GM12878 (cell line): Measurements from ENCODE around the gene ANKRD13B. TPM values are rescaled to one million over a fixed set of nuclear protein-coding genes. Genes with fewer than 3 reads are reported as not detected.

Source experiments
- ATAC-seq: fragments of 200-7000 bp; cut with Tn5 transposase; 3 replicates; pipeline ENCODE4 v1.9.1; 2020; ENCODE audit warnings: mild to moderate bottlenecking, moderate library complexity
- BruUV-seq: library from RNA; stranded (reverse); fragments of 400-500 nt; replicated peaks from 2 replicates; lab custom pipeline; 2021; lab: Mats Ljungman, UMichigan
- CTCF ChIA-PET: fragments of 300-600 bp; sonication (Branson Sonifier 250); formaldehyde crosslinking; extraction: SDS; loops from one replicate; lab custom pipeline; 2021; ENCODE audit warnings: inconsistent platforms; lab: Yijun Ruan, JAX
- POLR2A ChIA-PET: fragments of 350-600 bp; formaldehyde crosslinking; extraction: SDS; loops from one replicate; lab custom pipeline; 2021; ENCODE audit warnings: inconsistent platforms; lab: Charles Lee
- RAD21 ChIA-PET: fragments of 300-600 bp; sonication (Branson Sonifier 250); formaldehyde crosslinking; loops from one replicate; lab custom pipeline; 2023; ENCODE audit warnings: antibody characterized with exemption; ENCODE audit not compliant: unreplicated experiment; lab: Charles Lee
- SMC1A ChIA-PET: fragments of 300-600 bp; sonication (Branson Sonifier 250); formaldehyde crosslinking; loops from one replicate; lab custom pipeline; 2023; ENCODE audit not compliant: unreplicated experiment, uncharacterized antibody; lab: Charles Lee
- DNase-seq: peaks from one replicate; pipeline ENCODE4 v3.0.0-alpha.2; 2011; ENCODE audit warnings: low read depth, low spot score
- FAIRE-seq: peaks from 3 replicates; lab custom pipeline; 2011; peaks lifted over from hg19 to GRCh38; lab: Jason Lieb, UNC
- H2AFZ ChIP-seq: 2 replicates; pipeline ENCODE4 v1.6.0; 2011; ENCODE audit warnings: low read depth, low read length, control low read depth; ENCODE audit not compliant: control insufficient read depth
- H3K27ac ChIP-seq: 2 replicates; pipeline ENCODE4 v1.5.1; 2011; ENCODE audit warnings: control low read depth; ENCODE audit not compliant: control insufficient read depth, insufficient read depth
- H3K27me3 ChIP-seq, 2 experiments: replicated peaks in 1 of 2; 2 replicates each; pipeline versions ENCODE4 v1.6.0 to v1.6.1; 2011; ENCODE audit warnings: low read length in 1 of 2; ENCODE audit not compliant: control insufficient read depth in 2 of 2, insufficient read depth in 2 of 2
- H3K36me3 ChIP-seq, 2 experiments: 2 replicates each; pipeline ENCODE4 v1.5.1; 2011; ENCODE audit warnings: low read length in 1 of 2; ENCODE audit not compliant: control insufficient read depth in 2 of 2, insufficient read depth in 2 of 2
- H3K4me1 ChIP-seq: 2 replicates; pipeline ENCODE4 v1.6.1; 2011; ENCODE audit warnings: mild to moderate bottlenecking, low read length, moderate library complexity, mixed read lengths; ENCODE audit not compliant: control insufficient read depth, insufficient read depth
- H3K4me2 ChIP-seq: 2 replicates; pipeline ENCODE4 v1.6.0; 2011; ENCODE audit warnings: control low read depth; ENCODE audit not compliant: control insufficient read depth, insufficient read depth
- H3K4me3 ChIP-seq: fragments of 200-600 bp; sonication (generic); 2 replicates; pipeline ENCODE4 v1.5.1; 2016
- H3K79me2 ChIP-seq: 2 replicates; pipeline ENCODE4 v1.6.0; 2011; ENCODE audit warnings: low read length; ENCODE audit not compliant: control insufficient read depth, insufficient read depth
- H3K9ac ChIP-seq: 2 replicates; pipeline ENCODE4 v1.8.0; 2011; ENCODE audit warnings: low read length, control low read depth, mixed read lengths; ENCODE audit not compliant: control insufficient read depth, insufficient read depth
- H3K9me3 ChIP-seq: replicated peaks from 3 replicates; pipeline ENCODE4 v1.5.1; 2011; ENCODE audit warnings: mild to moderate bottlenecking, low read length; ENCODE audit not compliant: control insufficient read depth, insufficient read depth
- H4K20me1 ChIP-seq: 2 replicates; pipeline ENCODE4 v1.6.0; 2011; ENCODE audit not compliant: control insufficient read depth, insufficient read depth
- CHD4 ChIP-seq: fragments of 200-600 bp; sonication (generic); IDR thresholded peaks from 2 replicates; pipeline ENCODE4 v1.6.1; 2016; ENCODE audit warnings: mild to moderate bottlenecking
- CREM ChIP-seq: IDR thresholded peaks from 2 replicates; pipeline ENCODE4 v1.6.1; 2014; ENCODE audit warnings: antibody characterized with exemption, low read depth
- E2F4 ChIP-seq: IDR thresholded peaks from 2 replicates; pipeline ENCODE4 v1.6.1; 2012; ENCODE audit warnings: low read depth, low read length, improper control_type of control experiment
- ELK1 ChIP-seq: IDR thresholded peaks from 2 replicates; pipeline ENCODE4 v1.6.1; 2012; ENCODE audit warnings: low read depth, low read length, improper control_type of control experiment
- HCFC1 ChIP-seq: fragments of 150-350 bp; IDR thresholded peaks from 2 replicates; pipeline ENCODE4 v1.6.1; 2014; ENCODE audit warnings: low read length
- IRF3 ChIP-seq: fragments of 450-650 bp; IDR thresholded peaks from 2 replicates; pipeline ENCODE4 v1.6.1; 2014; ENCODE audit warnings: mild to moderate bottlenecking
- KAT2A ChIP-seq: conservative IDR thresholded peaks from 2 replicates; pipeline ENCODE4 v1.6.1; 2011; ENCODE audit warnings: low read depth, low read length; ENCODE audit not compliant: control insufficient read depth
- LARP7 ChIP-seq: fragments of 450-650 bp; IDR thresholded peaks from 2 replicates; pipeline ENCODE4 v1.6.1; 2017; ENCODE audit warnings: mild to moderate bottlenecking
- MYB ChIP-seq: fragments of 150-350 bp; IDR thresholded peaks from 2 replicates; pipeline ENCODE4 v1.6.1; 2014; ENCODE audit warnings: mild to moderate bottlenecking, low read depth, low read length, borderline replicate concordance
- NBN ChIP-seq: fragments of 450-650 bp; IDR thresholded peaks from 2 replicates; pipeline ENCODE4 v1.6.1; 2016
- SKIL ChIP-seq: fragments of 450-650 bp; IDR thresholded peaks from 2 replicates; pipeline ENCODE4 v1.6.1; 2017; ENCODE audit warnings: mild to moderate bottlenecking, low read depth, inconsistent platforms; ENCODE audit not compliant: poor library complexity, severe bottlenecking
- SMARCA5 ChIP-seq: fragments of 450-650 bp; IDR thresholded peaks from 2 replicates; pipeline ENCODE4 v1.6.1; 2017; ENCODE audit warnings: mild to moderate bottlenecking
- TAF1 ChIP-seq: IDR thresholded peaks from 2 replicates; pipeline ENCODE4 v1.6.1; 2011; ENCODE audit warnings: mild to moderate bottlenecking, low read depth, low read length, borderline replicate concordance
- YBX1 ChIP-seq: fragments of 450-650 bp; IDR thresholded peaks from 2 replicates; pipeline ENCODE4 v1.6.1; 2016; ENCODE audit warnings: antibody characterized with exemption
- WGBS: methylation state at CpG from one replicate; pipeline ENCODE4 v1.1.6; 2016; ENCODE audit warnings: low lambda C conversion rate; ENCODE audit not compliant: insufficient replicate concordance, insufficient coverage; ENCODE audit errors: missing lambda C conversion rate; 5-methylcytosine and 5-hydroxymethylcytosine counted together
- in situ Hi-C: fragments of 300-500 bp; cut with MboI; formaldehyde crosslinking; loops from 9 replicates; pipeline ENCODE4 v1.14.3; 2018; ENCODE audit warnings: mixed read lengths
- intact Hi-C: fragments of 100-400 bp; cut with micrococcal nuclease; formaldehyde crosslinking; loops from one replicate; pipeline ENCODE4 v1.14.2; 2022; ENCODE audit not compliant: unreplicated experiment
- polyA plus RNA-seq, 11 experiments: library from polyadenylated mRNA; depleted of rRNA in 4 of 11; unstranded in 6 of 11; stranded (reverse) in 5 of 11; fragments of >200 nt; fragmentation: Nextera tagmentation in 4 of 11; fragmentation: Illumina TruSeq in 1 of 11; extraction: Ambion mirVana in 4 of 11; extraction: Trizol in 1 of 11; gene quantifications; 1 replicate in 1 of 11; 2 replicates in 10 of 11; pipeline versions ENCODE4 v1.2.1 to v1.2.3, GENCODE V29; 2011 to 2016; ENCODE audit warnings: inconsistent platforms in 2 of 11, missing spikeins in 2 of 11, low read depth in 1 of 11
- total RNA-seq, 4 experiments: library from RNA; depleted of rRNA in 3 of 4; stranded (reverse); fragments of >200 nt in 3 of 4; fragmentation: Illumina TruSeq in 1 of 4; extraction: Trizol in 1 of 4; gene quantifications; 2 replicates each; pipeline versions ENCODE4 v1.2.1 to v1.2.3, GENCODE V29; 2013 to 2021

ANKRD13B gene
- total and polyA plus RNA-seq, 10 of the 15 experiments (the other 5 are each of a cell fraction or from before 2014, with no cell fraction given), result 0.18 to 15.0 (median 2.8) TPM

GRCh38 chr17:29578626-29579485 lies 14.1 kb upstream of the ANKRD13B start:
- BruUV-seq, result no TSS peak
- 83% methylated on average over 14 of the region's 14 CpGs for WGBS
- Histone ChIP-seq H3K27me3 (no peaks in the 10 kb centered on the region), H3K4me2 (no peak overlapping the region), H4K20me1 (no peaks in the 10 kb centered on the region), H3K79me2 (no peaks in the 10 kb centered on the region), H2AFZ (no peak overlapping the region), H3K9ac (no peak overlapping the region), H3K36me3 (peaks cover 8 to 23% of the 10 kb centered on the region in 2 experiments; a peak in 3 of 4 replicates), H3K4me3 (no peak overlapping the region), H3K9me3 (no peaks in the 10 kb centered on the region), H3K27ac (no peak overlapping the region), H3K4me1 (0 out of 2 replicates have a peak, but pooled peaks cover 4% of the 10 kb centered on the region)
- in situ Hi-C loops, result no loop called here
- ChIA-PET RAD21 (interaction anchor here (1.0 to 4.1 kb wide), 4 partner anchors 9 to 353 kb away, joined by 3 to 25 read pairs (median 4); no protein-coding TSS in a partner anchor), CTCF (interaction anchor here (0.7 to 6.1 kb wide), 12 partner anchors 8 to 352 kb away, joined by 3 to 72 read pairs (median 6); partner anchors contain the start of gene ANKRD13B), POLR2A (interaction anchor here (0.8 to 1.0 kb wide), 3 partner anchors 9 to 38 kb away, joined by 3 to 5 read pairs (median 3); no protein-coding TSS in a partner anchor), SMC1A (interaction anchor here (0.9 to 2.6 kb wide), 5 partner anchors 13 to 352 kb away, joined by 3 to 14 read pairs (median 3); partner anchors contain the start of gene ANKRD13B)
- ATAC-seq (no peak), FAIRE-seq (no peak), DNase-seq (no peak)
- no peak for TF ChIP-seq YBX1
- TF ChIP-seq NBN, result no peak
- TF ChIP-seq CHD4, result no peak
- no peak for TF ChIP-seq SKIL
- TF ChIP-seq ELK1, result no peak
- TF ChIP-seq SMARCA5, result no peak
- TF ChIP-seq TAF1, result no peak
- no peak for TF ChIP-seq IRF3
- TF ChIP-seq LARP7, result no peak
- TF ChIP-seq MYB, result no peak
- no peak for TF ChIP-seq CREM
- TF ChIP-seq KAT2A, result no peak
- TF ChIP-seq E2F4, result no peak
- no peak for TF ChIP-seq HCFC1
- intact Hi-C loops, result no loop called here
